Measurements from ENCODE around the gene SYT1. TPM values are rescaled to one million over a fixed set of nuclear protein-coding genes. Genes with fewer than 3 reads are reported as not detected.

The SYT1 gene
- total and polyA plus RNA-seq, 8 donors: 0.16 to 1.2 (median 0.26) TPM

- no peaks in the 10 kb centered on the region for H3K27me3 ChIP-seq
- peaks cover 0 to 15% (median 11%) of the 10 kb centered on the region in 3 donors for H3K4me1 ChIP-seq
- intact Hi-C loops (cut with DNase I): loop anchor here in 1 of 3 donors (10.0 kb wide), 1 partner anchor 321 kb away; no protein-coding TSS in a partner anchor
- ATAC-seq: peak in 2 of 4 donors; percentile 25 to 40
- WGBS, 2 donors: 75% methylated on average over 2 of the region's 2 CpGs
- no peak for DNase-seq
- TF ChIP-seq, protein P1, sequence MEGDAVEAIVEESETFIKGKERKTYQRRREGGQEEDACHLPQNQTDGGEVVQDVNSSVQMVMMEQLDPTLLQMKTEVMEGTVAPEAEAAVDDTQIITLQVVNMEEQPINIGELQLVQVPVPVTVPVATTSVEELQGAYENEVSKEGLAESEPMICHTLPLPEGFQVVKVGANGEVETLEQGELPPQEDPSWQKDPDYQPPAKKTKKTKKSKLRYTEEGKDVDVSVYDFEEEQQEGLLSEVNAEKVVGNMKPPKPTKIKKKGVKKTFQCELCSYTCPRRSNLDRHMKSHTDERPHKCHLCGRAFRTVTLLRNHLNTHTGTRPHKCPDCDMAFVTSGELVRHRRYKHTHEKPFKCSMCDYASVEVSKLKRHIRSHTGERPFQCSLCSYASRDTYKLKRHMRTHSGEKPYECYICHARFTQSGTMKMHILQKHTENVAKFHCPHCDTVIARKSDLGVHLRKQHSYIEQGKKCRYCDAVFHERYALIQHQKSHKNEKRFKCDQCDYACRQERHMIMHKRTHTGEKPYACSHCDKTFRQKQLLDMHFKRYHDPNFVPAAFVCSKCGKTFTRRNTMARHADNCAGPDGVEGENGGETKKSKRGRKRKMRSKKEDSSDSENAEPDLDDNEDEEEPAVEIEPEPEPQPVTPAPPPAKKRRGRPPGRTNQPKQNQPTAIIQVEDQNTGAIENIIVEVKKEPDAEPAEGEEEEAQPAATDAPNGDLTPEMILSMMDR (IDR thresholded peaks at IDR 0.05): no peak
- FAIRE-seq: peak; percentile 72
- no peaks in the 10 kb centered on the region for H3K9me3 ChIP-seq
- no peak overlapping the region for H3K27ac ChIP-seq
- H3K36me3 ChIP-seq: no peaks in the 10 kb centered on the region
- no peak overlapping the region for H3K4me3 ChIP-seq
Measured at GRCh38 chr12:79414252-79414651, 549.7 kb downstream of the SYT1 start.

GRCh38 chr12:79415321-79415720 lies 550.7 kb downstream of the SYT1 start:
- Histone ChIP-seq H3K27me3 (no peaks in the 10 kb centered on the region), H3K4me1 (peaks cover 0 to 21% (median 11%) of the 10 kb centered on the region in 3 donors), H3K4me3 (no peak overlapping the region), H3K36me3 (no peaks in the 10 kb centered on the region), H3K27ac (peak overlapping the region in 1 of 4 donors; percentile 34), H3K9me3 (no peaks in the 10 kb centered on the region)
- ATAC-seq (no peak), DNase-seq (no peak), FAIRE-seq (no peak)
- TF ChIP-seq, protein P1 (IDR thresholded peaks at IDR 0.05): no peak
- WGBS, 2 donors: 24 to 35% methylated on average over 2 of the region's 2 CpGs
- intact Hi-C loops (cut with DNase I): loop anchor here in 1 of 3 donors (10.0 kb wide), 1 partner anchor 319 kb away; no protein-coding TSS in a partner anchor

GRCh38 chr12:79415746-79416435 lies 551.3 kb downstream of the SYT1 start:
- DNase-seq: peak in 1 of 6 donors; percentile 52
- H3K4me1 ChIP-seq: peaks cover 0 to 24% (median 11%) of the 10 kb centered on the region in 3 donors

DNA sequence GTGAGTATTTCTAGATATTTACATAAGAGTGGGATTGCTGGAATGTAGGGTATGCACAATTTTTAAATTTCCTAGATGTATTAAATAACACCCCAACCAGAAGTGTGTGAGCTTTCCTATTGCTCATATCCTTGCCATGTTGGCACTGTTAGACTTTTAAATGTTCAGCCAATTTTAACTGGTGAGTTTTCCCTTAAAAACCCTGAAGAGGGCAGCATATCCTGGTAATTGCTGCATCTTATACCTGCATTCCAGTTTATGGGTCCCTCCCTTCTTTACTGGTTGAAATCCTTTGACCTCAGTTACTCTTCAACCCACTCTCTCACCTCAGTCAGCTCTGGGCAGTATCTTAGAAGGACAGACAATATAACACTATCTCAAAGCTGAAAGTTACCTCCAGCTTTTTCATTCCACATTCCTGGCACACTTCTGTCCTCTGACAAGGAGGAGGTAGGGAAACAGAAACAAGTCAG lies 555.6 kb downstream of the SYT1 start:
- peaks cover 0 to 22% (median 10%) of the 10 kb centered on the region in 3 donors for H3K4me1 ChIP-seq
- intact Hi-C loops (cut with DNase I): no loop called here
- no peak overlapping the region for H3K4me3 ChIP-seq
- peak overlapping the region in 1 of 4 donors; percentile 35 for H3K27ac ChIP-seq
- FAIRE-seq: peak; percentile 47
- peaks cover 0 to 3% (median 0%) of the 10 kb centered on the region in 4 donors for H3K27me3 ChIP-seq
- H3K36me3 ChIP-seq: no peaks in the 10 kb centered on the region
- DNase-seq: peak in 1 of 6 donors; percentile 16
- H3K9me3 ChIP-seq: no peaks in the 10 kb centered on the region
- TF ChIP-seq, protein P1 (IDR thresholded peaks at IDR 0.05): peak in 2 of 4 donors; percentile 18 to 23
- peak; percentile 64 to 89 (median 84) for ATAC-seq

More at GRCh38 chr12:79415746-79416435, 551.3 kb downstream of the SYT1 start:
- peak; percentile 45 for FAIRE-seq
- H3K27me3 ChIP-seq: no peaks in the 10 kb centered on the region
- peak overlapping the region in 1 of 4 donors; percentile 34 for H3K27ac ChIP-seq
- TF ChIP-seq, protein P1 (IDR thresholded peaks at IDR 0.05): no peak
- intact Hi-C loops (cut with DNase I): loop anchor here in 1 of 3 donors (10.0 kb wide), 1 partner anchor 319 kb away; no protein-coding TSS in a partner anchor
- 29 to 35% methylated on average over 5 of the region's 5 CpGs for WGBS, 2 donors
- H3K36me3 ChIP-seq: no peaks in the 10 kb centered on the region
- peak overlapping the region in 1 of 4 donors; percentile 6 for H3K4me3 ChIP-seq
- ATAC-seq: peak; percentile 68 to 85 (median 83)
- no peaks in the 10 kb centered on the region for H3K9me3 ChIP-seq
